NB4 (cell line): ENCODE results near the gene NPAS3.

Experiments
- CTCF ChIP-seq: IDR thresholded peaks from one replicate; pipeline ENCODE4 v1.5.1; 2012; ENCODE audit warnings: low read depth, low read length
- POLR2A ChIP-seq: IDR thresholded peaks from 2 replicates; pipeline ENCODE4 v1.6.1; 2011; ENCODE audit warnings: mild to moderate bottlenecking; ENCODE audit not compliant: insufficient read length; ENCODE audit errors: extremely low read depth

GRCh38 chr14:33241331-33241730 lies 302.7 kb downstream of the NPAS3 start:
- TF ChIP-seq POLR2A (no peak), CTCF (no peak)
